Cardiac fibroblast (primary cell): Measurements from ENCODE around the gene KASH5.

Experiments used
- DNase-seq, 2 donors: peaks; one replicate each; pipeline versions ENCODE4 v3.0.0 to v3.0.0-alpha.2; 2010; ENCODE audit warnings: low read depth in 2 of 2
- H3K4me3 ChIP-seq, 2 donors: replicated peaks in 1 of 2; 1 replicate in 1 of 2; 2 replicates in 1 of 2; pipeline ENCODE4 v1.5.1; 2011; ENCODE audit warnings: low read depth in 2 of 2, low read length in 2 of 2, mild to moderate bottlenecking in 2 of 2, moderate library complexity in 1 of 2
- TF ChIP-seq, protein P1 (sequence below): IDR thresholded peaks from one replicate; pipeline ENCODE4 v1.5.1; 2011; ENCODE audit warnings: low read depth, mild to moderate bottlenecking, low read length, inconsistent platforms

Gene KASH5

DNA sequence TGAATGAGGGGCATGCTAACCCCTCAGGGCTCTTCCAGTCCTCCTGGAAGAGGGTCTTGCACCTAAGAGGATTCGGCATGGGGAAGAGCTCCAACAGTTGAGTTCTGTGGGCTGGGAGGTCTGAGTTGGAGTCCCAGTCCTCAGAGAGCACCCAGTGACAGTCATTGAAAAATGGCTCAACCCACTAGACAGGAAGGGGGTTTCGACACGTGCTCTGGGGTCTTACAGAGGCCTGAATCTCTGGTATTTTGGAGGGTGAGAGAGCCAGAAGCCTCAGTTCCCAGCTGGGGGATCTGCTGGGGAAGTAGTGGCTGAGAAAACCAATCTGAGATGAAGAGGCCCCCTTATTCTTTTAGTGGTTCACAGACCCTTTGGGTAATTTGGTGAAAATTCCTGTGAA is 26.2 kb downstream of the KASH5 start:
- no peak for DNase-seq
- no peak overlapping the region for H3K4me3 ChIP-seq
- TF ChIP-seq, protein P1, sequence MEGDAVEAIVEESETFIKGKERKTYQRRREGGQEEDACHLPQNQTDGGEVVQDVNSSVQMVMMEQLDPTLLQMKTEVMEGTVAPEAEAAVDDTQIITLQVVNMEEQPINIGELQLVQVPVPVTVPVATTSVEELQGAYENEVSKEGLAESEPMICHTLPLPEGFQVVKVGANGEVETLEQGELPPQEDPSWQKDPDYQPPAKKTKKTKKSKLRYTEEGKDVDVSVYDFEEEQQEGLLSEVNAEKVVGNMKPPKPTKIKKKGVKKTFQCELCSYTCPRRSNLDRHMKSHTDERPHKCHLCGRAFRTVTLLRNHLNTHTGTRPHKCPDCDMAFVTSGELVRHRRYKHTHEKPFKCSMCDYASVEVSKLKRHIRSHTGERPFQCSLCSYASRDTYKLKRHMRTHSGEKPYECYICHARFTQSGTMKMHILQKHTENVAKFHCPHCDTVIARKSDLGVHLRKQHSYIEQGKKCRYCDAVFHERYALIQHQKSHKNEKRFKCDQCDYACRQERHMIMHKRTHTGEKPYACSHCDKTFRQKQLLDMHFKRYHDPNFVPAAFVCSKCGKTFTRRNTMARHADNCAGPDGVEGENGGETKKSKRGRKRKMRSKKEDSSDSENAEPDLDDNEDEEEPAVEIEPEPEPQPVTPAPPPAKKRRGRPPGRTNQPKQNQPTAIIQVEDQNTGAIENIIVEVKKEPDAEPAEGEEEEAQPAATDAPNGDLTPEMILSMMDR, result no peak

DNA sequence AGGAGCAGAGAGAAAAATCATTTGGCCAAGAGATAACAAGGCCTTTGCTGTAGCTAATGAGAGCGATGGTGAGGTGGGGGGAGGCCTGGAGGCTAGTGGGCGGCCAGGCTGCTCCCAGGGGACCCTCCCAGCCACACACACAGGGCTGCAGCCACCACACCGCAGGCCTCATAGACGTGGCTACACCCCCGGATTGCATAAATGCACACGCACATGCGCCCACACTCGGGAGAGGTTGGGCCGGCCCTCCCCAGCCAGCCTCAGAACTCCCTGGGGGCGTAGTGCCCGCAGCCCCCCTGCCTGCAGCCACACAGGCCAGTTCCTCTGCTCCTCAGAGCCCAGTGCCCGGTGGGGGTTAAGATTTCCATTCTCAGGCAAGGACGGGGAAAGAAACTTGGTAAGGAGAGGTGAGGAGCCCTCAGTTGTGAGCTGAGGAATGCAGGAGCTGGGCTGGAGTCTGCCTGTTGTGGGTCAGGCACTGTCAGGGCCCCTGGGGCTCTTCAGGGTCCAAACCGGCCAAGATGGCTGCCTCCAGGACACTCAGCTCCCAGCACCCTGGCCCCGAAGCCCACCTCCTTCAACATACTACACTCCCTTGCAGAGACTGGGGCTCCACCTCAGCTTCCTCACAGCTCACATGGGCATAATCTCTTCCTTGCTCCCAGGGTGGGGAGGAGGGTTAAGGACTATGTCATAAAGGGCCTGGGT is 27.2 kb downstream of the KASH5 start:
- peak; percentile 28 to 75 for DNase-seq
- H3K4me3 ChIP-seq, result no peak overlapping the region
- TF ChIP-seq, protein P1, result no peak

GRCh38 chr19:49415810-49416200 is 27.8 kb downstream of the KASH5 start:
- no peak for DNase-seq
- TF ChIP-seq, protein P1, result no peak
- H3K4me3 ChIP-seq, result no peak overlapping the region

DNA sequence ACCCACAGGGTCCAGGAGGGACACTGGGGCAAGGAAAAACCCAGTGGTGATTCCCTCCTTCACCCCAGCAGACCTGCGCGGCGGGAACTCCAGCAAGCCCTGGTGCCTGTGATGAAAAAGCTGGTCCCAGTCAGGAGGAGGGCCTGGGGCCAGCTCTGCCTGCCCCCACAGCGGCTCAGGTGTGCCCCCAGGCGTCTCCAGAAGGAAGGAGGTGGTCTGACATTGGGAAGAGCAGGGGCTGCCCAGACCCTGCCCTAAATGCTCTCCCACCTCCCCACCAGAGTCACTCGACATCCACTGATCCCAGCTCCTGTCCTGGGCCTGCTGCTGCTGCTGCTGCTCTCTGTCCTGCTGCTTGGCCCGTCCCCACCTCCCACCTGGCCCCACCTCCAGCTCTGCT is 29.0 kb downstream of the KASH5 start:
- no peak overlapping the region for H3K4me3 ChIP-seq
- TF ChIP-seq, protein P1, result no peak
- DNase-seq, result no peak

DNA sequence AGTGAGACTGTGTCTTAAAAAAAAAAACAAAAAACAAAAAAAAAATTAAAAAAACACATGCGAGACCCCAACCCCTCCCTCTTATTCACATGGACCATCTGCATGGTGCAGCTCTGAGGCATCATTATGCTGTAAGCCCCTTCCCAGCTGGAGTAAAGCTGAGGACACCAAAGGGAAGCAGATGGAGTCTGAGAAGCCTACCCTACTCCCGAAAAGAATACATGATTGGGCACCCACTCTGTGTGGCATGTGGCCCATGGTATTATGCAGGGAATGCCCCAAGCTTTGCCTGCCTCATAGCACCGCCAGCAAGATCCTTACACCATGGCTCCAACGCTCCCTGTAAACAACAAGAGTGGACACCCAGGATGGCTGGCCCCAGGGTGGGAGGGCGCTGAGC is 30.5 kb downstream of the KASH5 start:
- TF ChIP-seq, protein P1, result no peak

GRCh38 chr19:49419173-49419572 is 31.1 kb downstream of the KASH5 start:
- no peak overlapping the region for H3K4me3 ChIP-seq
- no peak for DNase-seq
- TF ChIP-seq, protein P1, result no peak

More for the DNA sequence above, 30.5 kb downstream of the KASH5 start:
- H3K4me3 ChIP-seq, result no peak overlapping the region
- DNase-seq, result no peak

DNA sequence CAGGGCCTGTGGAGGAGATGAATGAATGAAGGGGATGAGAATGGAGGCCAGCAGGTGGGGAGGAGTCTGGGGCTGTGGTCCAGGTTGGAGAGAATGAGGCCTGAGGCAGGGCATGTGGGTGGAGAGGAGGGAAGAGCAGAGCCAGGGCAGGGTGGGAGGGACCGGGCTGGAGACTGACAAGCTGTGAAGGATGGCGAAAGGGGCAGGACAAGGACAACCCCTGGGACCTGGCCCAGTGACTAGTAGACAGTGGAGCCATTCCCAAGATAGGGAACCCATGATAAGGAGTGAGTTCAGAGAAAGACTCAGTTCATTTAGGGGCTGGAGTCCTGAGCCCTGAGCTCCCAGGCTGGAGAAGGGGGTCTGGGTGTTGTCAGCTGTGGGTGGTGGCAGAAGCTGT is 32.2 kb downstream of the KASH5 start:
- TF ChIP-seq, protein P1, result no peak
- no peak for DNase-seq
- H3K4me3 ChIP-seq, result no peak overlapping the region
